LNCAP (cell line): ENCODE results near the gene CGB3.

ENCODE experiments used
- CTCF ChIP-seq: fragments of 450-650 bp; IDR thresholded peaks from 2 replicates; pipeline ENCODE4 v1.5.1; 2017; ENCODE audit warnings: mild to moderate bottlenecking

The CGB3 gene

DNA sequence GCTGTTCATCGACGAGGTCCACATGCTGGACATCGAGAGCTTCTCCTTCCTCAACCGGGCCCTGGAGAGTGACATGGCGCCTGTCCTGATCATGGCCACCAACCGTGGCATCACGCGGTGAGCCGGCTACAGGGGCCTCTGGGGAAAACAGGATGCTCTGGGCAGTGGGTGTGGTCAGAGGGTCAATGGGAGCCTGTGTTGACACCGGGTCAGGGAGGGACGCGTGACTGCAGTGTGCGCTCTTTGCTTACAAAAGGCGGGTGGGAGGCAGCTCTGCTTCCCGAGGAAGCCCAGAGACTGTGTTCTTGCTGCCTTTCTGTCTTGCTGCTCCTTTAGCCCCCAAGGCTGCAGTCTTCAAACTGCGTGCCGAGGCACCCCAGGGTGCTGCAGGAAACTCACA lies 12.9 kb downstream of the CGB3 start:
- no peak for TF ChIP-seq CTCF

DNA sequence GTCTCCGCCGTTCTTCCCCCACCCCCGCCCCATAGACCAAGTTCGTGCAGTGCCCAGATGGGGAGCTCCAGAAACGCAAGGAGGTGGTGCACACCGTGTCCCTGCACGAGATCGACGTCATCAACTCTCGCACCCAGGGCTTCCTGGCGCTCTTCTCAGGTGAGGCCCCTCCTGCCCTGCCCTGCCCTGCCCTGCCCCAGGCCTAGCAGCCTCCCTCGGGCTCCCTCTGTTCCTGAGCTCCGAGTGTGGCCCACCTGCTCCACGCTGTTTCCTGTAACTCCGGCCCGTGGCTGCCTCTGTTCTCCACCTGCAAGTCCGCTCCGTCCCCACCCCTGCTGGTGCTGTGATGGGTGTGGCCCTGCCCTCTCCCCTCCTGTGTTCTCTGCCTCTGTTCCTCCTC lies 13.7 kb downstream of the CGB3 start:
- no peak for TF ChIP-seq CTCF

GRCh38 chr19:49009828-49010227 lies 14.3 kb downstream of the CGB3 start:
- TF ChIP-seq CTCF = no peak

DNA sequence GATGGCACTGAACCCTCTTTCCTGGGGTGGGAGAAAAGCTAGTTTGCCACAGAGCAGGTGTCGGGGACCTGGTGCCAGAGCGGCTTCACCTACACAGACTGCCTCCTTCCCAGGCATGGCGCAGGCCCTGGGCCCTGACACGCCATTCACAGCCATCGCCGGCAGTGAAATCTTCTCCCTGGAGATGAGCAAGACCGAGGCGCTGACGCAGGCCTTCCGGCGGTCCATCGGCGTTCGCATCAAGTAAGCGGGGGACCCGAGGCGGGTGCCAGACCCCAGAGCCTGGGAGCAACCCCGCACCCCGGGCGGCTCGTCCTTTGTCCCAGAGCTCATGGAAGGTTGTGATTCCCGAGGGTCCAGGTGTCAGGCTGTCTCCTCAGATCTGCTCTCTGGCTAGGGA lies 17.2 kb downstream of the CGB3 start:
- TF ChIP-seq CTCF = no peak

- no peak for TF ChIP-seq CTCF
Observed at GRCh38 chr19:49004964-49005614, 19.0 kb downstream of the CGB3 start.

- TF ChIP-seq CTCF = no peak
Observed at GRCh38 chr19:49004133-49004532, 20.0 kb downstream of the CGB3 start.

GRCh38 chr19:48999481-49000325 lies 24.4 kb downstream of the CGB3 start:
- TF ChIP-seq CTCF = peak; percentile 32; the same call in 1 of the 2 replicates
